Stimulated activated CD8-positive, alpha-beta memory T cell treated with anti-CD3 and anti-CD28 coated beads, Interleukin-4, amount 100 ng/mL, for 4 hours (primary cell): ENCODE measurements around the gene HTT.

Source experiments
- DNase-seq, 2 donors: peaks; one replicate each; pipeline ENCODE4 v3.0.0-alpha.2; 2020; ENCODE audit warnings: low read depth in 2 of 2, low spot score in 1 of 2

The HTT gene

DNA sequence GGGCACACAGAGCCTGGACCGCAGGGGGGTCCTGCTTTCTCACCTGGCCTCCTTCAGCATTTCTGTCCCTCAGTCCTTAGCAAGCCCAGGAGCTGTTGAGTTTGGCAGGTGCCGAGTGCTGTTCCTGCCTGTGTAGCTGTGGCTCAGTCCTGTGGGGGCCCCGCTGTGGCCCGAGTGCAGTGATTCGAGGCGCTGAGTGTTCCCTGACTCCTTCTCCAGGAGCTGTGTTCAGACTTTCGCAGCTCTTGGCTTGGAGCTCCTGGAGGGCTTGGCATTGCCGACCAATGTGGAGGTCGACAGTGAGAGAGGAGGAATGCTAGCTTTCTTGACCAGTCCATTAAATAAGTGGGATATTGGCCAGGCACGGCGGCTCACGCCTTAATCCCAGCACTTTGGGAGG lies 124.4 kb downstream of the HTT start:
- DNase-seq = no peak

DNA sequence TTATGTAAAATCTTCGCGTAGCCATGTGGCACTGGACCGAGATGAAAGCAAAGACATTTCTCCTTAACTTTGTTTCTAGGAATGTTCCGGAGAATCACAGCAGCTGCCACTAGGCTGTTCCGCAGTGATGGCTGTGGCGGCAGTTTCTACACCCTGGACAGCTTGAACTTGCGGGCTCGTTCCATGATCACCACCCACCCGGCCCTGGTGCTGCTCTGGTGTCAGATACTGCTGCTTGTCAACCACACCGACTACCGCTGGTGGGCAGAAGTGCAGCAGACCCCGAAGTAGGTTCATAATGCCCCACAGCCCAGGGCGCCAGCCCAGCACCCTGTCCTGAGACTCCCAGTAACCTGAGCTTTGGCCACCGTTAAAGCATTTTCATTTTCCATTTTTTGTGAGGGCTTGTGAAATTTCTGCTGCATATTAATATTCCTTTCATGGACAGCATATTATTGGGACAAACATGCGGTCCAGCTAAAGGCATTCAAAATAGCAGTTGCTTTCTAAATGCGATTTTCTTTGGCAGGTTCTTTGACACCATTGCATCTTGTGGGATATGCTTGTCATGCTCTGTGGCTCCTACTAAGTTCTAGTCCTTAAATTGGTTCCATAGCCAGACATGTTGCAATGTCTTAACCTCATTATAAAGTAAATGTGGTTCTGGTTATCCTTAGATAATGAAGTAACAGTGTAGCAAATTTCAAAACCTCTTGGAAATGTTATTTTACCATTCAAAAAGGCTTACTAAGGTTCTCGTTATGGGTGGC lies 125.4 kb downstream of the HTT start:
- DNase-seq = no peak

DNA sequence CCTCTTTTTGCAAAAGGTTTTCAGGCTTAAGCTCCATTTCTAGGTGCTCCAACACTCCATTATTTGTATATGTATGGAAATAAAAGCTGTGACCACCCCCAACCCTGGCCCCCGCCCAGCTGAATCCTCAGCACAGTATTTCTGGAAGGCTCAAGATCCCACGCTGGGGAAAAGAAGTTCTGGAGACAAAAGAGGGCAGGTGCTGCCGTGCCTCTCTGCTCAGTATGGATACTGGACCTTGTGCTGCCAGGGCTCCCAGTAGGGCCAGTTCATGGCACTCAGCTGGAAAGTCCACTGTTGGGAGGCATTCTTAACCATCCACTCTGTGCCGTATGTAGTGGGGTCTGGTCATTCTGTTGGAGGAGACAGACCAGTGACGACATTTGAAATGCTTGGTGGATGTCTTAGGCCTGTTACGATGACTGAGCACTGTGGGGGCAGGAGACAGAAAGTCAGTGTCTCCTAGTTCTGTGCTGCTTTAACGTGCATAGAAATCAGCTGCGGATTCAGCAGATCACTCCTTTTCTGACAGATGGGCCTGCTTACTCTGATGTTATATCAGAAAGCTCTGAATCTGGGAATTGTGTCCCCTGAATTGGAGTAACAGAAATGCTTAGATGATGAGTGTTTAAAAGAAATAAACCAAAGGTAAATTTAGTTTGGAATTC lies 126.1 kb downstream of the HTT start:
- no peak for DNase-seq

DNA sequence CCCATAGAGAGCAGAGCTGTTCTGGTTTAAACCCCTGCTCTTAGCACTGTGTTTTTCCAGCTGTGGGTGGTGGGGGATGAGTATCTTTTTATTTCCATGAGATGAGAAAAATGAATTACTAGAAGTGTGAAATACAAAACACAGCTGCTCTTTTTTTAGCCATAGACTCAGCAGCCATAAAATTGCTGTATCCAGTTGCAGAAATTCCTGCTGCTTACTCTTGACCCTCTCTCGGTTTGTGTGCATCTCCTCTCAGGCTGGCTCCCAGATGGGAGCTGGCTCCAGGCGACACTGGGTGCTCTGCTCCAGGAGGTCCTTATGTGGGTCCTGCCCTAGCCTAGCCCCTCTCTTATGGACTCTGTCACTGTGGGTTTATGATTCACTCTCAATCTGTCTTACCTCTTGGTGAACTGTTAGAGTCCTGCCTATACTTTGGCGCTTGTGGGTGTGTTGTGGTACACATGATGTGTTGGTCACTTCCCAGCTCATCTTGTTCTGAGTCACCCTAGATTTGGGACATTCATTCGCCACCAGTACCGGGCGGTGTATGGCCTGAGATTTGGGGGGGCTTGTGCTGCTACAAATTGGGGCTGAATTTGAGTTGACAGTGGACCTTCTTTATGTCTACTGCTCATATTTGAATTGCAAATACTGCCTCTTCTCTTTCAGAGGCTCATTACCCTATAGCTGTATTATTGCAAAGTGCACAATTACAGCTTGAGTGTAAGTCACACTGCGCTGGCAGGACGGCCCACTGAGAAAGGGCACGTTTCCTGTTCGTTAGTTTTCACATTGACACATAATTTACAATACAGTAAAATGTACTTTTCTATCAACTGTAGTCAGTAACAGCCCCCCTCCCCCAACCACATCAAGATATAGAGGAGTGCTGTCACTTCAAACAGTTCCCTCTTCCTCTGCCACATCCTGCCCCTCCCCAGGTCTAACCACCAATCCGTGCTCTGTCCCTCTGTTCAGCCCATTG lies 127.5 kb downstream of the HTT start:
- DNase-seq = peak; percentile 24 to 31

DNA sequence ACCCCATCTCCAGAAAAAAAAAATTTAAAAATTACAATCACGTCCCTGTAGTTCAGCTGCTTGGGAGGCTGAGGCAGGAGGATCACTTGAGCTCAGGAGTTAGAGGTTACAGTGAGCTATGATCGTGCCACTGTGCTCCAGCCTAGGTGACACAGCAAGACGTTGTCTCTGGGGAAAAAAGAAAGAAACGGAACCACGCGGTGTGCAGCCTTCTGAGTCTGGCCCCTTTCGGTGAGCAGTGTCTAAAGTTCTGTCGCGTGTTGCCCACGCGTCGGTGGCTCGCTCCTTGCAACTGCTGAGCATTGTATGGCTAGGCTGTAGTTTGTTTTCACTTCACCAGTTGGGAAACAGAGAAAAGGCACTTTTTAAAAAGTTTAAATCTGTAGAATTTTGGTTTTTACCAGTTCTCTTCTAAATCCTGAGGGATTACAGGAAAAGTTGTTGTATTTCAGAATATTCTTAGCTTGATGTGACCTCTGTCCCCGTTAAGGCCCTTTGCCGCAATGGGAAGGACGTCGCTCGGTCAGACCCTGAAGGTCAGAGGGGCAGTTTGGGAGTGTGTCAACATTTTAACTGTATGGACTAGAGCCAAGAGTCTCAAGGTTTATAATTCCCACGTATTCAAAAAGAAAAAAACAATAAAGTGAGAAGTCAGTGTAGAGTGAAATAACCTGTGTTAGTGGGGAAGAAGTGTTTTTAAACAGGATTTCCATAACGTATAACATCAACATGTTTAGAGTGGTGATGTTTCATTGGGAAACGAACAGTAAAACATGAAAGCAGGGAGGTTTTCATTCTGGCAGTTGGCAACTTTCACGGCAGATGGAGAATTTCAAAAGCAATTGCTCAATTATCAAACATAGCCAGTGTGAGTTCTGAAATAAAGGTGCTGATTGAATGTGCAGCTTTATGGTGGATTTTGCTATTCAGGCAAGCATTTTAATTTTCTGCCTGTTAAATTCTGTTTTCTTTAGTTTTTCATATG lies 128.6 kb downstream of the HTT start:
- no peak for DNase-seq

DNA sequence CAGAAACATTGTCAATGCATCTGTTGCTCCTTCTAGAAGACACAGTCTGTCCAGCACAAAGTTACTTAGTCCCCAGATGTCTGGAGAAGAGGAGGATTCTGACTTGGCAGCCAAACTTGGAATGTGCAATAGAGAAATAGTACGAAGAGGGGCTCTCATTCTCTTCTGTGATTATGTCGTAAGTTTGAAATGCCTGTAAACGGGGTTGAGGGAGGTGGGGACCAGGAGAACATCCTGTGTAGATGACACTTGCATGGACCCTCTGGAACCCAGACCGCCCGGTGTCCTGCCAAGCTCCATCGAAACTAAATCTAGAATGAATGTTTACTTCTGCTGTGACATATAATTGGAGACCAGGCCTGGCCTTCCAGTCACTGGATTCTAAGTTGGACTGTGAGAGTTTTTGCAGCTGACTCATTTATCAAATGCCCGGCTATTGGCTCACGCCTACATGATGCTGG lies 129.5 kb downstream of the HTT start:
- no peak for DNase-seq

DNA sequence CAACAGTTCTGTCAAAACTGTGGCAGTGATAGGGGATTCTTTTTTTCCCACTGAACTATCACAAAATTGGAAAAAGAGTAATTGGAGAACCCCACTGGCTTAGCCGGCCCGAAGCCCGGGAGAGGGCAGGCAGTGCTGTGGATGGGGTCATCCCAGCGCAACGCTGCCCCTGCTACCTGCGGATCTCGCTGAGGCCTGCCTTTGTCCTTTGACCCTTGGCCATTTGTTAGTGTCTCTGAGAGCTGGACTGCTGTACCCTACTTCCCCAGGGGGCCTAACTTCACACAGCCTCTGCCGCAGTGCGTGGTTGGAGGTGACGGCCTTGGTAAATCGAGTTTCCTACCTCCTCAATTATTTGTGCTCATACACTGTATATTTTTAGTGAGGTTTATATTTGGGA lies 131.5 kb downstream of the HTT start:
- DNase-seq = no peak

DNA sequence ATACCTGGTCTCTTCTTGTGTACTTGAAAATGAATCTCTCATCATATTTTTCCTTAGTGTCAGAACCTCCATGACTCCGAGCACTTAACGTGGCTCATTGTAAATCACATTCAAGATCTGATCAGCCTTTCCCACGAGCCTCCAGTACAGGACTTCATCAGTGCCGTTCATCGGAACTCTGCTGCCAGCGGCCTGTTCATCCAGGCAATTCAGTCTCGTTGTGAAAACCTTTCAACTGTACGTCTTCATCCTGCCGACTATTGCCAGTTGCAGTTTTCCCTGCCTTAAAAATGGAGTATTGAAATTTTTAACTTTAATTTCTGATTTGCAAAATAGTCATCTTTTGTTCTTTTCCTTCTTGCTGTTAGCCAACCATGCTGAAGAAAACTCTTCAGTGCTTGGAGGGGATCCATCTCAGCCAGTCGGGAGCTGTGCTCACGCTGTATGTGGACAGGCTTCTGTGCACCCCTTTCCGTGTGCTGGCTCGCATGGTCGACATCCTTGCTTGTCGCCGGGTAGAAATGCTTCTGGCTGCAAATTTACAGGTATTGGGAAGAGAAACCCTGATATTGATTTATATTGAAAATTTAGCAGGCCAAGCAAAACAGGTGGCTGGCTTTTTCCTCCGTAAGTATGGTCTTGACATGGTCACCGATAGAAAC lies 132.1 kb downstream of the HTT start:
- DNase-seq = no peak

DNA sequence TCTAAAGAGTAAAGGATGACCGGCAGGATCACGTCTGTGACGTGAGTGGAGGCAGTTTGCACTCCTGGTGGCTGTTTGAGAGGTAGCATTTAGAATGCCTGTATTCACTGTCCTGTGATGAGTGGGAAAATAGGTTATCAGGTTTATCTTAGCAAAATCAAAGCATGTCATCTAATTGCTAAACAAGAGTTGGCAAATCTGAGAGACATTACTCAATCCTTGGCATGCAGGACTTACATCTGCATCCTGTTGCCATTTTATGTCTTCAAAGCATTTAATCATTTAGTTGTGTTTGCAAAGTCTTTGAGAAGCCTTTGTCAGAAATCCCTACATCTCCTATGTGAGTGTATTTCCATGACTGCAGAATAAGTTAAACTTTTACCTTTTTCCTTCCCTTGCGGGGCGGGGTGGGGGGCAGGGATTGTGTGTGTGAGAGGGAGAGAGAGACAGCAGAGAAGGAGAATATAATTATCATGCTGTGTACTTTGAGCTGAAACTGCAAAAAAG lies 133.1 kb downstream of the HTT start:
- DNase-seq = no peak

DNA sequence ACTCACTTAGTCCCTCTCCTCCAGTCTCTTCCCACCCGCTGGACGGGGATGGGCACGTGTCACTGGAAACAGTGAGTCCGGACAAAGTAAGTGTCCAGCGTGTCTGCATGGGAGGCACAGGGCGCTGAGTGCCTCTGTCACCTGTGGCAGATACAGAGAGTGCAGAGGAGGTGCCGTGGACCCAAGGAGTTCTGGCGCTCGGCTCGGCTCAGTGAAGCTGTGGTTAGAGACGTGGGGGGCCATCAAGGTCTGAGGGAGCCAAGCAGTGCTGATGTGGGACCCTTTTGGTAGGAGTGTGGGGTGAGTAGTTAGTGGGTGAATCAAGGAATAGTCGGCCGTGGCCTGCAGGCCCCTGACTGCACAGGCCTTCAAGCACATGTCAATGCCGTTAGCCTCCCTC lies 134.3 kb downstream of the HTT start:
- no peak for DNase-seq

DNA sequence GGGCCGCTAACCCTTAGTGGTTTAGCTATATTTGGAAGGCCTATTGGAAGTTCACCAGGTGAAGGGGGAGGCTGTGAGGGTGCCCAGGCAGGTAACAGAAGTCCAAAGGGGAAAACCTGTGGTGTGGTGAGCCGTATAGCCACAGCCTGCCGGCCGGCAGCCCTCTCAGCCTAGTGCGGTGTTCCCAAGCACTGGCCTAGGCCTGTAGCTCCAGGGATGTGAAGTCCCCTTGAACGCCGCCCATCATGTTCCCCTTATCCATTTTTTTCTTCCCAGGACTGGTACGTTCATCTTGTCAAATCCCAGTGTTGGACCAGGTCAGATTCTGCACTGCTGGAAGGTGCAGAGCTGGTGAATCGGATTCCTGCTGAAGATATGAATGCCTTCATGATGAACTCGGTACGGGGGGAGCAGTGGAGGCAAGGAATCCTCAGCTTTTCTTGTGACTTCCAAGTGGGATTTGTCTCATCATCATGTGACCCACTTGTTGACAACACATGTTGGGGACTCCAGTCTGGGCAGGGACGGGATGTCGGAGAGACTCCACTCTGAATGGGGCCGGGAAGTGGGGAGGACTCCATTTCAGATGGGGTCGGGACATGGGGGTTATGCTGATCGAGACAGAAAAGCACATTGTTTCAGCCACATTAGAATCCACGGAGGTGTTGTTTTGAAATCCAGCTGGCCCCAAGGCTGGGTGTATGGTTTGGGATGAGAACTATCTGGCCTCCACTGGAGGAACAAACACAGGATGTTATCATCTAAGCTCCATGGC lies 135.3 kb downstream of the HTT start:
- no peak for DNase-seq

DNA sequence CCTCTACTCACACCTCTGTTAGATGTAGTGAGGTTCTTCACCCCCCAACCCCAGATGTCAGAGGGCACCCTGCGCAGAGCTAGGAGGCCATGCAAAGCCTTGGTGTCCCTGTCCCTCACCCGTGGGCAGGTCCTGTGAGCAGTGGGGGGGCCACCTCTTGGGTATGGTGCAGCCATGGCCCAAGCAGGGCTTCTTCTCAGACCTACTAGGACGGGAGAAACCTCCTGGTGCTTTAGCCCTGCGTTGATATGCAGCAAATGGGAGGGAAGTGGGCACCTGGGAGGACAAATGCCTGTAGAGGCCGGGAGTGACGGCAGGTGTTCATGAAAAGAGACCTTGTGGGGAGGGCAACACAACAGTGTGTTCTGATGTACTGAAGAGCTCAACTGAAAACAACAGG lies 136.0 kb downstream of the HTT start:
- DNase-seq = no peak

DNA sequence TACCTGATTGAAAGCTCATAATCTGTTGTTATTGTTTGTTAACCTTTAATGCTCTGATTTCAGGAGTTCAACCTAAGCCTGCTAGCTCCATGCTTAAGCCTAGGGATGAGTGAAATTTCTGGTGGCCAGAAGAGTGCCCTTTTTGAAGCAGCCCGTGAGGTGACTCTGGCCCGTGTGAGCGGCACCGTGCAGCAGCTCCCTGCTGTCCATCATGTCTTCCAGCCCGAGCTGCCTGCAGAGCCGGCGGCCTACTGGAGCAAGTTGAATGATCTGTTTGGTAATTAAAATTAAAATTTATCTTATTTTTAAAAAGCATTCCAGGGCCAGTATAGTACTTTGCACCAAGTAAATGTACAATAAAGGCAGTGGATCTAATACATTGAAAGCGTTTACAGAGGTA lies 137.4 kb downstream of the HTT start:
- no peak for DNase-seq

DNA sequence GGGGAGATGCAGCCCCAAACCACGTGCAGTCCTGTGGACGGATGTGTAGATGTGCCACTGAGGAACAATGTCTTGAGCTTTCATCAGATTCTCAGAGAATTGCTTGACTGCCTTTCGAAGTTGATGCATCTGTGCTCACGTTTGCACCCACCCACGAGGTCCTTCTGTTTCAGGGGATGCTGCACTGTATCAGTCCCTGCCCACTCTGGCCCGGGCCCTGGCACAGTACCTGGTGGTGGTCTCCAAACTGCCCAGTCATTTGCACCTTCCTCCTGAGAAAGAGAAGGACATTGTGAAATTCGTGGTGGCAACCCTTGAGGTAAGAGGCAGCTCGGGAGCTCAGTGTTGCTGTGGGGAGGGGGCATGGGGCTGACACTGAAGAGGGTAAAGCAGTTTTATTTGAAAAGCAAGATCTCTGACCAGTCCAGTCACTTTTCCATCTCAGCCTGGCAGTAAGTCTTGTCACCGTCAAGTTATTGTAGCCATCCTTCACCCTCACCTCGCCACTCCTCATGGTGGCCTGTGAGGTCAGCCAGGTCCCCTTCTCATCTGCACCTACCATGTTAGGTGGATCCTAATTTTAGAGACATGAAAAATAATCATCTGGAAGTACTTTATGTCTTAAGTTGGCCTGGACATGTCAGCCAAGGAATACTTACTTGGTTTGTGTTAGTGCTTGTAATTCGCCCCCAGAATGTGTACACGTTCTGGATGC lies 138.1 kb downstream of the HTT start:
- DNase-seq = no peak

DNA sequence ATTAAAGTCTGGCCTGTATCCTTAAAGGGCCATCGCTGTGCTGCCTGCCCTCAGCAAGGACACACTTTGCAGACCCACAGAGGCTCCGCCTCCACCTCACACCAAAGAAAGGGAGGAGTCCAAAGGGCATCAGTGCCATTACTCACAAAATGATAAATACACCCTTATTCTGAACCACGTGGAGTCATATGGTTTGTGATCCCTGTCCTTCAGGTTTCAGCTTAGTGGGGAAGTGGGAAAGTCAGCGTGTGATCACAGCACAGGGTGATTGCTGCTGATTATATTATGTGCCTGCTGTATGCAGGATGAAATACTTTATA lies 138.6 kb downstream of the HTT start:
- no peak for DNase-seq

DNA sequence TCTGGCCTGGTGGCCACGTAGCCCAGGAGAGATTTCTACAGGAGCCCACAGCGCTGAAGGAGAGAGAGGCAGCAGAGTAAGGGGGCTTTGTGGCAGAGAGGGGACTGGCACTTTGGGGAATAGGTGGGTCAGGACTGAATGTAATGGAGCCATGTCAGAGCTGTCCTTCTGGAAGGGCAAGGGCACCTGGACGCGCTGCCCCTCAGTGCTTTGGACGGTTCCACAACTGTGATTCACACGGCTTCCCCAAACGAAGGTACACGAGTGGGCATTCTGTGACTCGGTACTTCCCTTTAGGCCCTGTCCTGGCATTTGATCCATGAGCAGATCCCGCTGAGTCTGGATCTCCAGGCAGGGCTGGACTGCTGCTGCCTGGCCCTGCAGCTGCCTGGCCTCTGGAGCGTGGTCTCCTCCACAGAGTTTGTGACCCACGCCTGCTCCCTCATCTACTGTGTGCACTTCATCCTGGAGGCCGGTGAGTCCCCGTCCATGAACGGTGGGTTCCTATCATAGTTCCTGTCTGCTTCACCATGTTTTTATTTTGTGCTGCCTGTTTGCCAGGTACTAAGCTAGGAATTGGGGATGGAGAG lies 139.3 kb downstream of the HTT start:
- DNase-seq = no peak

DNA sequence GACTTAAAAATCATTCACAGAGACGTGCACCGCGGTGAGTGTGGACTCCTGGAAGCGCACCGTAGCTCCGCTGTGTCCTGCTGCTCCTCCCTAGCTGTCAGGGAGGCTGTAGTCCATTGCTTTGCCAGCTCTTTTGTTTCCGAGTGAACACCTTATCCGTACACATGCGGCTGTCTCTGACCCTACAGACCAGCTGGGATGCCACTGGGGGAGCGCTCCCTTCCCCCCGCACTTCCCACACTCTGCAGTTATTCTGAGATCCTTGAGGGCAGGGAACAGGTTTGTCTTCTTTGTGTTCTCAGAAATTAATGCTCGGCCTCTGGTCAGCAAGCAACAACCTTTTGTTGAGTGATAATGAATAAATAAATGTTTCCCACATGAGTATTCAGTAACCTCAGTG lies 140.8 kb downstream of the HTT start:
- DNase-seq = no peak

DNA sequence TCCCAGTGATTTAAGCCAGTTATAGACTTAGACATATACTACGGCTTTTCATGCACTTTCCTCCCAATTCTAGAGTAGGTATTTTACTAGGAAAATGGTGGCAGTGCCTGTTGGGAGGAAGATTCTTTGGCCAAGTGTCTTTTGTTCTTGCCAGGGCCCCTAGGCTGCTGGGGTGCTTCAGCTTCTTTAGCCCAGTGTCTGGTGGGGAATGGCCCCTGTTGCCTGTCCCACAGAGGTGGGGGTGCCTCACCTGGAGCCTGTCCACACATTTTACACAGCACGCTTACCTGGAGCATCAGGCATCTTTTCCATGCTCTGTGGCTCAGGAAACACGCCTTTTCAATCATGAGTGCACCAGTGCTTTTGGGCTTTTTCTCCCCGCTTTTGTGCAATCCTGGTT lies 141.3 kb downstream of the HTT start:
- DNase-seq = no peak
